GM23248 (cell line): ENCODE results near the gene PALMD.

Source experiments
- EZH2 ChIP-seq: fragments of 200-600 bp; sonication (generic); IDR thresholded peaks from 2 replicates; pipeline ENCODE4 v1.6.1; 2018; ENCODE audit warnings: antibody characterized with exemption, mild to moderate bottlenecking; ENCODE audit not compliant: insufficient read depth, poor library complexity, severe bottlenecking
- EZH2phosphoT487 ChIP-seq: fragments of 200-600 bp; sonication (generic); IDR thresholded peaks from 2 replicates; pipeline ENCODE4 v1.6.1; 2018; ENCODE audit warnings: antibody characterized with exemption, moderate library complexity, mild to moderate bottlenecking, low read depth; ENCODE audit not compliant: insufficient read depth

DNA sequence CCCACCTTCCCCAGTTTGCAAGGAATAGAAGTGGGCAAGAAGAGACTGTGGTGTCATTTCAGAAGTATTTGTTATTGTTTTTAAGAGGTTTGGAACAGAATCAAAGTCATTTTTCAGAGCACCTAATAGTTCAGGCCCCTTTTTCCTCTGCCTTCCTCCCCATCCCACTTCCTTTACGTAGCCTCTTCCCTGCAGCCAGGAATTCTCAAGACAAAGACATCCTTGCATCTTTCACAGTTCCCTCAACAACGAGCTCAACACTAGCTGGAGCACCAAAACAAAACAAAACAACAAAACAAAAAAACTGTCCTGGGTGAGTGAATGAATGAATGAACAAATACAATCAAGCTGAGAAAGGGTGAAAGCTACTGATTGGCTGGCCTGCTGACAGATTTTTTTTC is 7.0 kb downstream of the PALMD start:
- TF ChIP-seq EZH2phosphoT487 (no peak), EZH2 (no peak)
